Measurements from ENCODE around the gene ZNF609. TPM values are rescaled to one million over a fixed set of nuclear protein-coding genes. Genes with fewer than 3 reads are reported as not detected.

ZNF609 gene
- total RNA-seq, 1 experiment from 2014 or later, result 31.0 TPM

GRCh38 chr15:64633332-64633731, 173.0 kb downstream of the ZNF609 start:
- ATAC-seq (no peak), DNase-seq (ENCODE audit: low read depth, low spot score) (no peak)
- intact Hi-C loops (cut with micrococcal nuclease), result no loop called here
- Histone ChIP-seq H3K4me1 (ENCODE audit: control insufficient read depth in 1 of 2, insufficient read depth in 2 of 2, low read length in 2 of 2) (peaks cover 7 to 16% of the 10 kb centered on the region in 2 experiments; a peak in 2 of 4 replicates), H3K9me2 (ENCODE audit: insufficient read depth) (no peaks in the 10 kb centered on the region), H3K4me3 (replicated peaks in 1 of 2; ENCODE audit: low read depth in 1 of 2, low read length in 2 of 2) (no peak overlapping the region), H3K27ac (ENCODE audit: low read depth, low read length) (no peak overlapping the region), H3K9ac (ENCODE audit: low read length) (no peak overlapping the region), H3K4me2 (ENCODE audit: low read length) (no peak overlapping the region), H3K36me3 (ENCODE audit: control insufficient read depth in 1 of 2, insufficient read depth in 2 of 2, low read length in 2 of 2) (no peaks in the 10 kb centered on the region), H4K20me1 (ENCODE audit: insufficient read depth) (no peaks in the 10 kb centered on the region), H2AFZ (ENCODE audit: low read depth, low read length, poor library complexity, severe bottlenecking) (no peak overlapping the region), H3K79me2 (ENCODE audit: insufficient read depth, low read length) (peaks cover 26% of the 10 kb centered on the region), H3K9me3 (ENCODE audit: control insufficient read depth in 1 of 2, insufficient read depth in 1 of 2, low read depth in 1 of 2, low read length in 2 of 2) (no peaks in the 10 kb centered on the region), H3K27me3 (ENCODE audit: insufficient read depth, low read length) (no peaks in the 10 kb centered on the region)
- no peak for TF ChIP-seq EGR1 (IDR thresholded peaks at IDR 0.05; ENCODE audit: low read depth)
- TF ChIP-seq ATF3 (IDR thresholded peaks at IDR 0.05), result no peak
- no peak for TF ChIP-seq POLR2AphosphoS5 (IDR thresholded peaks at IDR 0.05; ENCODE audit: low read depth, low read length)
- no peak for TF ChIP-seq ZBTB33 (IDR thresholded peaks at IDR 0.05; ENCODE audit: extremely low read depth, insufficient replicate concordance, low read length)
- no peak for TF ChIP-seq CTCF (IDR thresholded peaks at IDR 0.05 in 2 of 3, conservative IDR thresholded peaks at IDR 0.05 in 1 of 3; ENCODE audit: borderline replicate concordance in 1 of 3, insufficient read depth in 1 of 3, low read depth in 2 of 3, low read length in 2 of 3)
- TF ChIP-seq EZH2phosphoT487 (IDR thresholded peaks at IDR 0.05; ENCODE audit: borderline replicate concordance), result no peak
- no peak for TF ChIP-seq EZH2 (IDR thresholded peaks at IDR 0.05)
- no peak for TF ChIP-seq JUND (IDR thresholded peaks at IDR 0.05)
- TF ChIP-seq CBX3 (IDR thresholded peaks at IDR 0.05; ENCODE audit: low read depth), result no peak
- no peak for TF ChIP-seq RAD21 (IDR thresholded peaks at IDR 0.05; ENCODE audit: low read depth)
- TF ChIP-seq YY1 (IDR thresholded peaks at IDR 0.05; ENCODE audit: extremely low read depth, insufficient replicate concordance, low read depth, low read length), result no peak
- no peak for TF ChIP-seq ZNF274 (IDR thresholded peaks at IDR 0.05; ENCODE audit: low read depth, low read length)
- TF ChIP-seq SIN3A (IDR thresholded peaks at IDR 0.05; ENCODE audit: low read depth), result no peak
- BruUV-seq (replicated peaks), result no TSS peak
- CTCF ChIA-PET, result no interaction called here
- RAD21 ChIA-PET (ENCODE audit: low non-redundant PET in 1 of 2, low total read pairs in 2 of 2, uncharacterized antibody in 2 of 2, unreplicated experiment in 2 of 2), result no interaction called here
- POLR2A ChIA-PET, result no interaction called here
